D721Med (cell line): ENCODE measurements around the gene DAB1.
A peak's percentile ranks its signal among the peaks of the same experiment; 100 is the strongest.

Source experiments
- DNase-seq: peaks from one replicate; pipeline ENCODE4 v3.0.0; 2011; ENCODE audit warnings: low spot score; ENCODE audit not compliant: insufficient read length
- FAIRE-seq: peaks from 2 replicates; lab custom pipeline; 2011; peaks lifted over from hg19 to GRCh38; lab: Jason Lieb, UNC
- CTCF ChIP-seq: IDR thresholded peaks from 2 replicates; pipeline ENCODE4 v1.5.1; 2012; ENCODE audit warnings: mild to moderate bottlenecking, control low read depth; ENCODE audit not compliant: insufficient read depth; ENCODE audit errors: missing control alignments

The DAB1 gene

DNA sequence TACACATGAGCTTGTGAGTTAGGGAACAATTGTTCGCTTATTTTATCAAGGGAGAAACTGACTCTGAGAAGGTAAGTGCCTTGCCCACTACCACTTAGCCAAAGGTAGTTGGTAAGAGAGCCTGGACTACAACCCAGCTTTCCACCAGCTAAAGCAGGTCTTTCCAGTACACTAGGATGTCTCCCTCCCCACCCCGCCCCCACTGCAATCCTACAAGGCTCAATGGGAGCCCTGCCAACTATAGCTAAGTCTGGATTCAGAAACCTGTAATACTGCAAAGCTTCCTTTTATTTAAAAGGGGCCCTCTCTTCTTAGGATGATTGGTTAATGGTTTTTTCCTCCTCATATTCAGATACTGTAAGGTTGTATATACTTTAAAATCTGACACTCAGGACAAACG lies 356.0 kb downstream of the DAB1 start:
- DNase-seq (no peak), FAIRE-seq (no peak)
- TF ChIP-seq CTCF: no peak

DNA sequence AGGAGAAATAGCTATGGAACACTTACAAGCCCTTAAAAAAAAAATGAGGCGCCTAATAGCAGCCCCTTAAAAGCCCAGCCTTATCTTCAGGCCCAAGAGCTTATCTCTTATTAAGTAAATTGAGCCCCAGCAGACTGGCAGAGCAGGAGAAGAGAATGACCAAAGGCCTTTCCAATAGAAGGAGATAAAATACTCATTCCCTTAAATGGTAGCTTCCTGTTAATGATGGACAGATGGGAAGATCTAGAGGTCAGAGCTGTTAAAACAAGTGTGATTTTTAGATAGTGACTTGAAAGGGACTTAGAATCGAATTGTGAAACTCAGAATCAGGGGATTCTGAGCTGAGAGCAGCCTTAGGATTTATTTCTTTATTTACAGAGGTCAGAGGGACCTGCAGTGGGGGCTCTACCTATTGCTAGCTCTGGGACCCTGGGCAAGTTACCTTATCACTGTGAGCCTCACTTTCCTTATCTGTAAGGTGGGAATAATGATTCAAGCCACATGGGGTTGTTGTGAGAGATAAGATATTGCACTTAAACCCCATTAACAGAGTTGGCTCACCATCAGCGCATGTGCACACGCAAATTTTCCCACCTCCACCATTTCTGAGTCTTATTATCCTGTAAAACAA lies 356.8 kb downstream of the DAB1 start:
- FAIRE-seq: no peak

DNA sequence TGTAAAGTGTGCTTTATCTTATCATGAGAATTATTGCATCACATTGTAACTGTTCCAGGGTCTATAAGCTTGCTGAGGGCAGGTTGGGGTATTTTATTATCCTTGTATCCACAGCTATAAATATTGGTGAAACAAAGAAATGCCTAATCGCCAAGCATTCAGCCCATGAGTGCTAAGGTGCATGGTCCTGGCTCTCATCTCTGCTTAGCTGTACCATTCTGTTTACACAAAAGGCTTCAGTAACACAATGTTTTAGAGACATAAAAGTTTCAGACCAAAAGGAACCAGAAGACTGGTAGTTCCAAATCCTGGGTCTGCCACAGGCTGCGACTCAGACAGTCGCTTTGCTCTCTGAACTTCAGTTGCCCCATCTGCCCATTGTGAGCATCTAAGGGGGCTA lies 358.4 kb downstream of the DAB1 start:
- FAIRE-seq (no peak), DNase-seq (no peak)
- no peak for TF ChIP-seq CTCF

More for the DNA sequence above, 356.8 kb downstream of the DAB1 start:
- no peak for DNase-seq
- TF ChIP-seq CTCF: no peak

- no peak for FAIRE-seq
- DNase-seq: no peak
- no peak for TF ChIP-seq CTCF
Measured at GRCh38 chr1:57064379-57065140, 359.3 kb downstream of the DAB1 start.

- no peak for DNase-seq
Measured at GRCh38 chr1:57063406-57064125, 360.3 kb downstream of the DAB1 start.

GRCh38 chr1:57061369-57061768 lies 362.5 kb downstream of the DAB1 start:
- no peak for FAIRE-seq
- TF ChIP-seq CTCF: peak; percentile 29
- DNase-seq: no peak

More at GRCh38 chr1:57063406-57064125, 360.3 kb downstream of the DAB1 start:
- FAIRE-seq: no peak
- TF ChIP-seq CTCF: no peak
